WI38 (cell line): Measurements from ENCODE around the gene SLPI.

ENCODE experiments used
- H3K4me3 ChIP-seq: 2 replicates; pipeline ENCODE4 v1.5.1; 2011; ENCODE audit warnings: low read depth, mild to moderate bottlenecking, control low read depth, low read length
- TF ChIP-seq, protein P1 (sequence below): IDR thresholded peaks from 2 replicates; pipeline ENCODE4 v1.5.1; 2012; ENCODE audit warnings: low read depth, mild to moderate bottlenecking, control low read depth, low read length

SLPI gene

DNA sequence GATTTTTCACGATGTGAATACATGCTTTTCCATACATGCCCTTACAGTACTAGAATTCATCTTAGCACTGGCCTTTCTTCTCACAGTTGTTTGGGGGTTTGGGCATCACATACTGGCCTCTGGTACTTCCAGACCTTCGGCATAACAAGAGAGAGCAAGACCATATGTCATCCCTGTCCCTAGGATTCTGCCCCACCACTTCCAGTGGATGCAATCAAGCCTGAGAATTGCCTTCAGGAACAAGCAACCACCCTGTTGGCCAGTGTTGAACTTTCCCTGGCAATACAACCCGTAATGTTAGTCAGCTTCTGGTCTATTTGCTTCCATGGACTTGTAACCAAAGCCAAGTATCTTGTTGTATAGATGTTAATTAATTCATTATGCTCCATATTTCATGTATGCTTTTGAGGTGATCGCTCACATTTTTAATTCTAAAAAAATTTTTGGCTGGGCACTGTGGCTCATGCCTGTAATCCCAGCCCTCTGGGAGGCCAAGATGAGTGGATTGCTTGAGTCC is 15.4 kb upstream of the SLPI start:
- no peak overlapping the region for H3K4me3 ChIP-seq
- TF ChIP-seq, protein P1, sequence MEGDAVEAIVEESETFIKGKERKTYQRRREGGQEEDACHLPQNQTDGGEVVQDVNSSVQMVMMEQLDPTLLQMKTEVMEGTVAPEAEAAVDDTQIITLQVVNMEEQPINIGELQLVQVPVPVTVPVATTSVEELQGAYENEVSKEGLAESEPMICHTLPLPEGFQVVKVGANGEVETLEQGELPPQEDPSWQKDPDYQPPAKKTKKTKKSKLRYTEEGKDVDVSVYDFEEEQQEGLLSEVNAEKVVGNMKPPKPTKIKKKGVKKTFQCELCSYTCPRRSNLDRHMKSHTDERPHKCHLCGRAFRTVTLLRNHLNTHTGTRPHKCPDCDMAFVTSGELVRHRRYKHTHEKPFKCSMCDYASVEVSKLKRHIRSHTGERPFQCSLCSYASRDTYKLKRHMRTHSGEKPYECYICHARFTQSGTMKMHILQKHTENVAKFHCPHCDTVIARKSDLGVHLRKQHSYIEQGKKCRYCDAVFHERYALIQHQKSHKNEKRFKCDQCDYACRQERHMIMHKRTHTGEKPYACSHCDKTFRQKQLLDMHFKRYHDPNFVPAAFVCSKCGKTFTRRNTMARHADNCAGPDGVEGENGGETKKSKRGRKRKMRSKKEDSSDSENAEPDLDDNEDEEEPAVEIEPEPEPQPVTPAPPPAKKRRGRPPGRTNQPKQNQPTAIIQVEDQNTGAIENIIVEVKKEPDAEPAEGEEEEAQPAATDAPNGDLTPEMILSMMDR: no peak

DNA sequence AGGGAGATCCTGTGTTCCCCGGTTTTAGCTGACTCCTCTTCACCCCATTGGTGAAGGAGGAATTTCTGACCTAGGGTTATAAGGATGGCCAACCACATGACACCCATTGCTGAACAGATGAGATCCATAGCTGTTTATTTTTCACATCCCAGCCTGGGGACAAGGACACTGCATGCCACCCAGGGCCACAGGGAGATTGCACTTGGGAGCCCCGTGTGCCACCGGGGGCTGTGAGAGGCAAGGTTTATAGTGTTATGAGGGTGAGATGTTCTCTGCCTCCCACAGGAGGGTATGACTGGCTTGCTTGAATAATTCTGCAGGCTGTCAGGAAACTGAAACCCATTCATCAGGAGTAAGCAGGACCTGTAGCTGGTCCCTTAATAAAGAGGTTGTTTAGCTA is 14.7 kb upstream of the SLPI start:
- H3K4me3 ChIP-seq: no peak overlapping the region
- TF ChIP-seq, protein P1: no peak

DNA sequence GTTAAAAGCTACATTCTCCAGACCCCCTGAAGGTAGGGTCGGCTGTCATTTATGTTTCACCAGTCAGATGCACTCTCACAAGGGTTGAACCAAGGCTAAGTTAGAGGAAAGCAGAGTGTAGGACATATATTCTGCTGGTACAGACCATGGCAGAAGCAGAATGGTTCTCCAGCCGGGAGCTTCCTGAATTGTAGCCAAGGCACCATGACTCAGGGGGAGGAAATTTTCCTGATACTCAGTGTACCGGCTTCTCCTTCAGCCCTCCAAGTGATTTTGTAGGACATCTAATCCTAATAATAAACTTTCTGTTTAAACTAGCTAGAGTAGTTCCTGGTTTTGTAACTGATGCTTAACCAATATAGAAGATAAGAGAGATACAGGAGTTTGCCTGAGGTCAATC is 14.2 kb upstream of the SLPI start:
- TF ChIP-seq, protein P1: no peak
- no peak overlapping the region for H3K4me3 ChIP-seq

DNA sequence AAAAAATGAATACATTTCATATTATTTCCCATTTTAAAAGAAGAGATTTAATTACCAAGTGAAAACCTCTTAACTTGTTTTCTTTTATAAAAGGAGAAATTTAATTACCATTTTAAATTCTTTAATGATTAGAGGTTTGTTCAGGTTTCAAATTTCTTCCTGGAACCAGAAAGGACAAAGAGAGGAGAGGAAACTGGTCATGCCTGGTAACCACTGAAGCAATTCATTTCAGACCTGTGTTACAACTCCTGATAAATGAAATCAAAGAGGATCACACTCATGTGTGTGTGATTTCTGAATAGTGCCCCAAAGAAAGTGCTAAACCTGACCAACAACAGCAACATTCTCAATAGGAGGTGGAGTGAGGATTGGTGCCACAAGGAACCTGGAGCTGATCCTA is 12.6 kb upstream of the SLPI start:
- no peak overlapping the region for H3K4me3 ChIP-seq
- TF ChIP-seq, protein P1: no peak

DNA sequence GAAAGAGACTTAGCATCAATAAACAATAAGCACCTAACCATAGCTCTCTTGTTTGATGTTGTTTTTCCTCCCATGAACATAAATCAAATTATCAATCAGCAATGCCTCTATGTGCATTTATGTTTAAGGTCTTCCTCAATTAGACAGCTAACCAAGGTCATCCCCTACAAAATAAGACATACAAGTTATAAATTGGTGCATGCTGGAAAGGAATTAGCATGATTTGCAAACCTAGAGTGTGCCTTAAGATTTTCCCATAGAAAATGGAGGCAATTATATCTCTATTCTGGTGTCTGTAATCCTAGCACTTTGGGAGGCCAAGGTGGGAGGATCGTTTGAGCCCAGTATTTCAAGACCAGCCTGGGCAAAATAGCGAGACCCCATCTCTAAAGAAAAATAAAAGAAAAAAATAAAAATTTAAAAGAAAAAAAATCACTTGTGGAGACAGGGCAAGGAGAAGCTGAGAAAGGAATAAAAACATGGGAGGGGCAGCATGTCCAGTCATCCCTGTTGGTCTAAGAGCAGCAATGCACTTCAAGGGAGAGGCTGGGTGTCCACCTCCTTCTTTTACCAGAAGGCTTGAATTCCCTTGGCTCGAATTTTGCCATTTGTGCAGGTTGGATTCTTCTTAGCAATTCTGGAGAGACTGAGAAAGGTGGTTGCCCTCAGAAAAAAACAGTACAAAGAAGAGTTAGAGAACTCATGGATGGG is 9.3 kb upstream of the SLPI start:
- TF ChIP-seq, protein P1: no peak
- no peak overlapping the region for H3K4me3 ChIP-seq

DNA sequence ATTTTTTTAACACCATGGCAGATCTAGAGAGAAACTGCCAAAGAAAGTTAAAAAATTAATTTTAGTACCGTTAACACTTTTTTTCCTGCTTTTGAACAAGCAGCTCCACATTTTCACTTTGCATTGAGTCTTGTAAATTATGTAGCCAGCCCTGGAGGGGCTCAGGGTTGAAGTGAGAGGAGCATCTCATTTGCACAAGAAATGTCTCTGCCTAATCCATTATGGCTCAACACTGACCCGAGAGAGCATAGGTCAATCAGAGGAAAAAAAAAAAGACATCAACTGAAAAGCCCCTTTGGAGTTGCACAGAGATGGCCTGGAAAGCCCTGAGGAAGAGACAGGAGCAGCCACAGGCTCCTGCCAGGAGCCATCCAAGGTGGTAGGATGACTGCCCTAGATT is 4.3 kb upstream of the SLPI start:
- TF ChIP-seq, protein P1: no peak

DNA sequence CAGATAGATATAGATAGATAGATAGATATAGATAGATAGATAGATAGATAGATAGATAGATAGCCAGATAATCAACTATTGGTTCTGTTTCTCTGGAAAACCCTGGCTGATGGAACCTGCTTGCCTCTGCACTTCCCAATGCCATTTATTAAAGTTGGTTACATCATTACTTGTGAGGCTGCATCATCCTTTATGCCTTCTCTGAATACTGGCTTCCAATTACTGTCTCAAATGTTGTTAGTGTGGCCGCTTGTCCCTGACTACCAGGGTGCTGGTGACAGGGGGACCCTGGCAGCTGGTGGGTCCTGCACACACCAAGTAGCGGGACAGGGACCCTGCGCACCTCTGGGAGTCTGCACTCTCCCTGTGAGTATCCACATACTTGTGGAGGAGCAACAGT is 3.9 kb upstream of the SLPI start:
- TF ChIP-seq, protein P1: no peak
- H3K4me3 ChIP-seq: no peak overlapping the region

More for the DNA sequence above, 4.3 kb upstream of the SLPI start:
- H3K4me3 ChIP-seq: no peak overlapping the region
